Karpas-422 (cell line): ENCODE measurements around the gene NCR2. TPM values are rescaled to one million over a fixed set of nuclear protein-coding genes. Genes with fewer than 3 reads are reported as not detected.

Experiments
- DNase-seq: peaks from one replicate; pipeline ENCODE4 v3.0.0-alpha.2; 2015
- H2AFZ ChIP-seq: fragments of 200-600 bp; sonication (generic); 2 replicates; pipeline ENCODE4 v1.6.1; 2014; ENCODE audit warnings: antibody characterized with exemption, low read length, mixed read lengths
- H3K27ac ChIP-seq: fragments of 200-600 bp; sonication (generic); 2 replicates; pipeline ENCODE4 v1.5.1; 2014; ENCODE audit warnings: mild to moderate bottlenecking, low read length, moderate library complexity
- H3K27me3 ChIP-seq: fragments of 200-600 bp; sonication (generic); 2 replicates; pipeline ENCODE4 v1.6.1; 2014; ENCODE audit warnings: low read length, mixed read lengths
- H3K36me3 ChIP-seq: fragments of 200-600 bp; sonication (generic); 2 replicates; pipeline ENCODE4 v1.6.1; 2014; ENCODE audit warnings: low read length, mixed read lengths; ENCODE audit not compliant: insufficient read depth
- H3K4me1 ChIP-seq: fragments of 200-600 bp; sonication (generic); 2 replicates; pipeline ENCODE4 v1.6.1; 2014; ENCODE audit warnings: mild to moderate bottlenecking, low read length, mixed read lengths
- H3K4me2 ChIP-seq: fragments of 200-600 bp; sonication (generic); 2 replicates; pipeline ENCODE4 v1.6.1; 2014; ENCODE audit warnings: low read length, low read depth, mild to moderate bottlenecking; ENCODE audit not compliant: poor library complexity, severe bottlenecking
- H3K4me3 ChIP-seq: fragments of 200-600 bp; sonication (generic); 2 replicates; pipeline ENCODE4 v1.5.1; 2014; ENCODE audit warnings: mild to moderate bottlenecking, antibody characterized with exemption, low read length, mixed read lengths
- H3K79me2 ChIP-seq: fragments of 200-600 bp; sonication (generic); 2 replicates; pipeline ENCODE4 v1.6.1; 2014; ENCODE audit warnings: mild to moderate bottlenecking, low read length, mixed read lengths
- H3K9ac ChIP-seq: fragments of 200-600 bp; sonication (generic); 2 replicates; pipeline ENCODE4 v1.6.0; 2014; ENCODE audit warnings: low read length
- H3K9me2 ChIP-seq: fragments of 200-600 bp; sonication (generic), shearing (Covaris generic); replicated peaks from 2 replicates; pipeline ENCODE4 v1.6.0; 2014; ENCODE audit warnings: mild to moderate bottlenecking, low read length, moderate library complexity; ENCODE audit not compliant: insufficient read depth
- H3K9me3 ChIP-seq: fragments of 300-700, 200-600 bp; sonication (generic); 2 replicates; pipeline ENCODE4 v1.6.1; 2014; ENCODE audit warnings: low read length, mixed read lengths
- H4K20me1 ChIP-seq: fragments of 200-600 bp; sonication (generic); 2 replicates; pipeline ENCODE4 v1.6.1; 2014; ENCODE audit warnings: mild to moderate bottlenecking, antibody characterized with exemption, low read length, low read depth; ENCODE audit not compliant: insufficient read depth
- total RNA-seq: library from RNA; depleted of rRNA; stranded (reverse); fragments of >200 nt; shearing (Covaris generic); gene quantifications from 2 replicates; pipeline ENCODE4 v1.2.3, GENCODE V29; 2014; ENCODE audit warnings: low replicate concordance

The NCR2 gene
- total RNA-seq, 1 experiment from 2014 or later, result not detected

DNA sequence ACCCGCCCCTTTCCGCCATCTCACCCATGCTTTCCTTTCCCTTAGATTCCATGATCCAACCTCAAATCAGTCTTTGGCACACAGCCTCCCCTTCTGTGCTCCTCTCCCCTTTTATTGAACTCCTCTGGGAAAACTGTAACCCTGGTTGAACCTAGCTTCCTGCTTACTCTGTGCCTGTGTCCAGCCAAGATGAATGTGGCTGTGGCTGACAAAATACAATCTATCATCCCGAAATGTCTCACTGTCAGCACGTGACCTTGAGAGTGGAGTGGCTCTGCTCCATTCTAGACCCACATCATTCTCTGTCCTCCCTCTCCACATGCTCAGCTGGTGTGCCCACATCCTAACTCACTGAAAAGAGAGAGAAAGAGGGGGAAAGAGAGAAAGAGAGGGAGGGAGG lies 11.0 kb downstream of the NCR2 start:
- no peaks in the 10 kb centered on the region for H3K79me2 ChIP-seq
- no peak overlapping the region for H3K4me3 ChIP-seq
- no peaks in the 10 kb centered on the region for H3K9me3 ChIP-seq
- H3K4me2 ChIP-seq, result no peak overlapping the region
- H3K9me2 ChIP-seq, result no peaks in the 10 kb centered on the region
- no peak overlapping the region for H3K27ac ChIP-seq
- no peak for DNase-seq
- no peaks in the 10 kb centered on the region for H4K20me1 ChIP-seq
- H3K36me3 ChIP-seq, result no peaks in the 10 kb centered on the region
- H3K27me3 ChIP-seq, result no peaks in the 10 kb centered on the region
- H2AFZ ChIP-seq, result no peak overlapping the region
- no peaks in the 10 kb centered on the region for H3K4me1 ChIP-seq
- no peak overlapping the region for H3K9ac ChIP-seq

DNA sequence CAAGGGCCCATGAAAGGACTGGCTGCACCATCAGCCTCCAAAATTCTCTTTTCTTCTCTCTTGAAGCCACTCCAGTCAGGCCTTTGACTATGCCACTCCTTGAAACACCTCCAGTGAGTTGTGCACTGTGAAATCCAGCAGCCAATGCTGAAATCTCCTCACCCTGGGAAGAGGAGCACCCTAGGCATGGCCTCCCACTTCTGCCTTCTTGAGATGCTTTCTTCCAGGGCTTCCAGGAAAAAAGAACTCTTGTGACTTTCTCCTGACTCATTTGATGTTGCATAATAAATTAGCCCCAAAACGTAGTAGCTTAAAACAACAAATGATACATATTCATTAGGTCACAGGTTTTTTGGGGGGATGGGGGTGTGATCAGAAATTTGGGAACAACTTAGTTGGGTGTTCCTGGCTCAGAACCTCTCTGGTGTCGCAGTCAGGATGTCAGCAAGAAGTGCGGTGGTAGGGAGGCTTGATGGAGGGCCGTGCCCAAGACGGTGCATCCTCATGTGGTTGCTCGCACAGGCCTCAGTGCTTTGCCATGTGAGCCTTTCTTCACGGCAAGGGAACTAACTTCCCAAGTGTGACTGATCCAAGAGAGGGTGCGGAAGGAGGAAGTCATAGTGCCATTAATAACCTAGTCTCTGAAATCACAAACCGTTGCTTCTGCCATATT lies 12.1 kb downstream of the NCR2 start:
- Histone ChIP-seq H3K9ac (no peak overlapping the region), H3K79me2 (no peaks in the 10 kb centered on the region), H3K9me2 (no peaks in the 10 kb centered on the region), H3K27ac (no peak overlapping the region), H3K9me3 (no peaks in the 10 kb centered on the region), H3K27me3 (no peaks in the 10 kb centered on the region), H3K4me1 (no peaks in the 10 kb centered on the region), H3K4me3 (no peak overlapping the region), H2AFZ (no peak overlapping the region), H3K4me2 (no peak overlapping the region), H3K36me3 (no peaks in the 10 kb centered on the region), H4K20me1 (no peaks in the 10 kb centered on the region)
- DNase-seq, result no peak

DNA sequence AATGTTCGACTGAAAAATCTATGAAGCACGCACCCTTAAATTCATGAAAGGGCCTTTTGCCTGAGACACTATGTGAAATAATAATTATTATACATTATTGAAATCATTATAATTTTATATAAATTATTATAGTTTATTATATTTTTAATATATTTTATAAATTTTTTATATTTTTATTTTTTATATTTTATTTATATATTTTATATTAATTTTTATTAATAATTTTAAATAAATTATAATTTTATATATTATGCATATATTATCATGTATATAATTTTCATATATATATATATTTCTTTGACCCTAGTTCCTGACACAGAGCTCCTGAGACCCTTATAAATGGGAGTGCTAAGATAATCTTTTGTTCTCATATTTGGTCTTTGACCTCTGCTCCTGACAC lies 13.5 kb downstream of the NCR2 start:
- no peaks in the 10 kb centered on the region for H3K27me3 ChIP-seq
- no peaks in the 10 kb centered on the region for H3K36me3 ChIP-seq
- no peak for DNase-seq
- H4K20me1 ChIP-seq, result no peaks in the 10 kb centered on the region
- H3K4me1 ChIP-seq, result no peaks in the 10 kb centered on the region
- H2AFZ ChIP-seq, result no peak overlapping the region
- H3K27ac ChIP-seq, result no peak overlapping the region
- no peaks in the 10 kb centered on the region for H3K79me2 ChIP-seq
- no peak overlapping the region for H3K4me2 ChIP-seq
- no peak overlapping the region for H3K4me3 ChIP-seq
- H3K9me3 ChIP-seq, result no peaks in the 10 kb centered on the region
- no peak overlapping the region for H3K9ac ChIP-seq
- no peaks in the 10 kb centered on the region for H3K9me2 ChIP-seq

- H4K20me1 ChIP-seq, result no peaks in the 10 kb centered on the region
- H3K27ac ChIP-seq, result no peak overlapping the region
- no peaks in the 10 kb centered on the region for H3K36me3 ChIP-seq
- H3K27me3 ChIP-seq, result no peaks in the 10 kb centered on the region
- no peak overlapping the region for H3K4me2 ChIP-seq
- no peak for DNase-seq
- H3K4me1 ChIP-seq, result no peaks in the 10 kb centered on the region
- no peak overlapping the region for H3K4me3 ChIP-seq
- H2AFZ ChIP-seq, result no peak overlapping the region
- no peaks in the 10 kb centered on the region for H3K9me3 ChIP-seq
- H3K9ac ChIP-seq, result no peak overlapping the region
- no peaks in the 10 kb centered on the region for H3K79me2 ChIP-seq
- H3K9me2 ChIP-seq, result no peaks in the 10 kb centered on the region
Observed at GRCh38 chr6:41352396-41352795, 17.0 kb downstream of the NCR2 start.

DNA sequence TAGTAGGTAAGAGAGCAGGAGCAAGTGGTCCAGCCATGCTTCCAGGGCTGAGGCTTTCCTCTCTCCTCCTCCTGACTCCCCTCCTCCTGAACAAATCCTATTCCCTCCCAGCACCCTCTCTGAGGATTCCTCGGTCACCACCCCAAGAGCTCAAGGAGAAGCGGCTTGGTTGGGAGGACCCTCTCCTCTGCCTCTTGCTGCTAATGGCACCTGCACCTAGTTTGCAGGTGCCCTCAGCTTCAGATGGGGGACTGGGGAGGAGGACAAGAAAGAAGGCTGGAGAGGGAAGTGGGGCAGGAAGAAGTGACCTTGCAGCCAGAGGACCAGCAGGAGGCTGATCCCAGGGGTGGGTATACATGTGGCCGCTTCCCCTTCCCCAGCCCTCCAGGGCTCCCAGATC lies 17.5 kb downstream of the NCR2 start:
- Histone ChIP-seq H3K9me2 (no peaks in the 10 kb centered on the region), H3K4me3 (no peak overlapping the region)
- no peak for DNase-seq

GRCh38 chr6:41353333-41353732 lies 17.9 kb downstream of the NCR2 start:
- H3K4me2 ChIP-seq, result no peak overlapping the region
- no peak overlapping the region for H3K9ac ChIP-seq
- H3K9me3 ChIP-seq, result no peaks in the 10 kb centered on the region
- no peak overlapping the region for H3K27ac ChIP-seq
- no peaks in the 10 kb centered on the region for H3K79me2 ChIP-seq
- no peak overlapping the region for H3K4me3 ChIP-seq
- no peaks in the 10 kb centered on the region for H3K9me2 ChIP-seq
- no peaks in the 10 kb centered on the region for H4K20me1 ChIP-seq
- H2AFZ ChIP-seq, result no peak overlapping the region
- H3K27me3 ChIP-seq, result no peaks in the 10 kb centered on the region
- peak; percentile 21 for DNase-seq
- no peaks in the 10 kb centered on the region for H3K4me1 ChIP-seq
- H3K36me3 ChIP-seq, result no peaks in the 10 kb centered on the region

More for the DNA sequence above, 17.5 kb downstream of the NCR2 start:
- no peak overlapping the region for H3K9ac ChIP-seq
- H3K27ac ChIP-seq, result no peak overlapping the region
- no peaks in the 10 kb centered on the region for H3K79me2 ChIP-seq
- no peaks in the 10 kb centered on the region for H3K36me3 ChIP-seq
- no peak overlapping the region for H2AFZ ChIP-seq
- no peaks in the 10 kb centered on the region for H3K27me3 ChIP-seq
- no peaks in the 10 kb centered on the region for H3K4me1 ChIP-seq
- no peaks in the 10 kb centered on the region for H4K20me1 ChIP-seq
- no peak overlapping the region for H3K4me2 ChIP-seq
- no peaks in the 10 kb centered on the region for H3K9me3 ChIP-seq

DNA sequence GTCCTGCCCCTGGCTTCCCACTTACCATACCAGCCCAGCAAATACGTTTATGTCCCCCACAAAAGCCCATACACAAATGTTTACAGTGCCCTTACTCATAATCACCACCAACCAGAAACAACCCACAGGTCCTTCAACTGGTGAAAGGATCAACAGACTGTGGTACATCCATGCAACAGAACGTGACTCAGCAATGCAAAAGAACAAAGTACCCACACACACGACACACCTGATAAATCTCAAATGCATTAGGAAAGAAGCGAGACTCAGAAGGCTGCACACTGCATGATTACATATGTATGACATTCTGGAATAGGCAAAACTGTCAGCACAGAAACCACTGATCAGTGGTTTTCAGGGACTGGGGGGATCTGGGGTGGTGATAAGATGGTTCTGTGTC lies 20.5 kb downstream of the NCR2 start:
- Histone ChIP-seq H3K36me3 (no peaks in the 10 kb centered on the region), H4K20me1 (no peaks in the 10 kb centered on the region), H3K4me1 (no peaks in the 10 kb centered on the region), H3K27ac (no peak overlapping the region), H3K9ac (no peak overlapping the region), H3K4me2 (no peak overlapping the region), H3K4me3 (no peak overlapping the region), H3K9me3 (no peaks in the 10 kb centered on the region), H3K79me2 (no peaks in the 10 kb centered on the region), H3K9me2 (no peaks in the 10 kb centered on the region), H2AFZ (no peak overlapping the region), H3K27me3 (0 out of 2 replicates have a peak, but pooled peaks cover 2% of the 10 kb centered on the region)
- DNase-seq, result no peak

DNA sequence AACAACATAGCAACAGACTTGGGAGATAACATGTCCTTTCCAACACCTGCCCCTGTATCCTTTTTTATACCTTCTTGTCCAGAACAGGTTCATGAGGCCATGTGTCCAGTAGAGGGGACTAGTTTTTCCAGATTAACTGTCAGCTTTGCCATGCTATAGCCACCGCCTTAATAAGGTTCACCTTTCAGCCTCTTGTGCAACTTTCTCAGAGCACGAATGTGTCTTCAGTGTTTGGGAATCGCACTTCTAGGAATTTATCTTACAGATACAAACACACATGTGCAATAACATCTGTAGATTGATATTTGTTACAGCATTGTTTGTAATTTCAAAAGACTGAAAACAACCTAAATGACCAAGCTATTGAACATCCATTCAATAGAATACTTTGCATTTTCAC lies 21.4 kb downstream of the NCR2 start:
- H3K27ac ChIP-seq, result no peak overlapping the region
- DNase-seq, result peak; percentile 34
- H3K4me3 ChIP-seq, result no peak overlapping the region
- no peak overlapping the region for H3K9ac ChIP-seq
- H2AFZ ChIP-seq, result no peak overlapping the region
- H3K79me2 ChIP-seq, result no peaks in the 10 kb centered on the region
- H3K4me2 ChIP-seq, result no peak overlapping the region
- H3K4me1 ChIP-seq, result no peaks in the 10 kb centered on the region
- no peaks in the 10 kb centered on the region for H3K9me3 ChIP-seq
- H3K36me3 ChIP-seq, result no peaks in the 10 kb centered on the region
- no peaks in the 10 kb centered on the region for H4K20me1 ChIP-seq
- H3K9me2 ChIP-seq, result no peaks in the 10 kb centered on the region
- 0 out of 2 replicates have a peak, but pooled peaks cover 2% of the 10 kb centered on the region for H3K27me3 ChIP-seq
